KMS-11 (cell line): ENCODE data around the gene SLC6A4.

Experiments used
- H2AFZ ChIP-seq: fragments of 200-600 bp; sonication (generic); 2 replicates; pipeline ENCODE4 v1.6.1; 2016; ENCODE audit warnings: antibody characterized with exemption, mixed run types, low read depth
- H3K27ac ChIP-seq: fragments of 200-600 bp; sonication (generic); 2 replicates; pipeline ENCODE4 v1.6.1; 2016; ENCODE audit warnings: mild to moderate bottlenecking, mixed run types
- H3K27me3 ChIP-seq: fragments of 200-600 bp; sonication (generic); 2 replicates; pipeline ENCODE4 v1.6.1; 2017; ENCODE audit warnings: mild to moderate bottlenecking, low read depth, mixed run types, moderate library complexity; ENCODE audit not compliant: insufficient read depth
- H3K36me3 ChIP-seq: fragments of 200-600 bp; sonication (generic); 2 replicates; pipeline ENCODE4 v1.6.1; 2017; ENCODE audit warnings: mild to moderate bottlenecking, mixed run types; ENCODE audit not compliant: insufficient read depth
- H3K4me1 ChIP-seq: fragments of 200-600 bp; sonication (generic); 2 replicates; pipeline ENCODE4 v1.6.1; 2016; ENCODE audit warnings: mild to moderate bottlenecking, low read depth, mixed run types; ENCODE audit not compliant: poor library complexity, severe bottlenecking
- H3K4me2 ChIP-seq: fragments of 200-600 bp; sonication (generic); 2 replicates; pipeline ENCODE4 v1.7.0; 2016; ENCODE audit warnings: mild to moderate bottlenecking, mixed run types
- H3K4me3 ChIP-seq: fragments of 200-600 bp; sonication (generic); IDR thresholded peaks from 2 replicates; pipeline ENCODE4 v1.6.1; 2017; ENCODE audit warnings: low read depth, low read length, mixed read lengths; ENCODE audit not compliant: insufficient read depth
- H3K79me2 ChIP-seq: fragments of 200-600 bp; sonication (generic); 2 replicates; pipeline ENCODE4 v1.6.1; 2016; ENCODE audit warnings: low read depth, mixed run types; ENCODE audit not compliant: insufficient read depth
- H3K9ac ChIP-seq: fragments of 200-600 bp; sonication (generic); 2 replicates; pipeline ENCODE4 v1.6.1; 2016; ENCODE audit warnings: mild to moderate bottlenecking, mixed run types
- H4K20me1 ChIP-seq: fragments of 200-600 bp; sonication (generic); 2 replicates; pipeline ENCODE4 v1.6.1; 2016; ENCODE audit warnings: mild to moderate bottlenecking, mixed run types; ENCODE audit not compliant: insufficient read depth
- TF ChIP-seq, protein P1 (sequence below): fragments of 200-600 bp; sonication (generic); conservative IDR thresholded peaks from 2 replicates; pipeline ENCODE4 v1.6.1; 2017; ENCODE audit warnings: low read depth, mild to moderate bottlenecking, antibody characterized with exemption, low read length, moderate library complexity, mixed read lengths

SLC6A4 gene

DNA sequence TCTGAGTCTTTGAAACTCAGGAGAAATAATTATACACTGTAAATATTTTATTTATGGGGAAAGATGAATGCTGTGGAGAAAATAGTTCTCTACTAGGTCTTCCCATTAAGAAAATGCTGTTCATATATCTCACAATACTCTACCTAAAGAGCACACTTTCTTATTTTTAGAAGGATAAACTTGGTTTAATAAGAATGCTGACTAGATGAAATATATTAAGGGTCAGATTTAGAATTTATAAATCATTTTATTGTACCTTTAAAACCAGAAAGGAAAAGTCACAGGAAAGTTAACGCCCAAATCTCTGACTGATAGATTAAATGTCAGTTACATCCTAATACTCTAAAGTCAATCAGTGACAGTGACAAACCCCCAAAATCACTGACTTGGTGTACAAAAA, 48.7 kb downstream of the SLC6A4 start:
- no peak overlapping the region for H3K9ac ChIP-seq
- no peak overlapping the region for H3K4me2 ChIP-seq
- H3K4me3 ChIP-seq: no peak overlapping the region
- H2AFZ ChIP-seq: no peak overlapping the region
- no peaks in the 10 kb centered on the region for H3K79me2 ChIP-seq
- H3K4me1 ChIP-seq: no peaks in the 10 kb centered on the region
- no peaks in the 10 kb centered on the region for H3K27me3 ChIP-seq
- TF ChIP-seq, protein P1, sequence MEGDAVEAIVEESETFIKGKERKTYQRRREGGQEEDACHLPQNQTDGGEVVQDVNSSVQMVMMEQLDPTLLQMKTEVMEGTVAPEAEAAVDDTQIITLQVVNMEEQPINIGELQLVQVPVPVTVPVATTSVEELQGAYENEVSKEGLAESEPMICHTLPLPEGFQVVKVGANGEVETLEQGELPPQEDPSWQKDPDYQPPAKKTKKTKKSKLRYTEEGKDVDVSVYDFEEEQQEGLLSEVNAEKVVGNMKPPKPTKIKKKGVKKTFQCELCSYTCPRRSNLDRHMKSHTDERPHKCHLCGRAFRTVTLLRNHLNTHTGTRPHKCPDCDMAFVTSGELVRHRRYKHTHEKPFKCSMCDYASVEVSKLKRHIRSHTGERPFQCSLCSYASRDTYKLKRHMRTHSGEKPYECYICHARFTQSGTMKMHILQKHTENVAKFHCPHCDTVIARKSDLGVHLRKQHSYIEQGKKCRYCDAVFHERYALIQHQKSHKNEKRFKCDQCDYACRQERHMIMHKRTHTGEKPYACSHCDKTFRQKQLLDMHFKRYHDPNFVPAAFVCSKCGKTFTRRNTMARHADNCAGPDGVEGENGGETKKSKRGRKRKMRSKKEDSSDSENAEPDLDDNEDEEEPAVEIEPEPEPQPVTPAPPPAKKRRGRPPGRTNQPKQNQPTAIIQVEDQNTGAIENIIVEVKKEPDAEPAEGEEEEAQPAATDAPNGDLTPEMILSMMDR: no peak
- no peaks in the 10 kb centered on the region; the same call in 1 of the 2 replicates for H3K36me3 ChIP-seq
- no peaks in the 10 kb centered on the region for H4K20me1 ChIP-seq
- H3K27ac ChIP-seq: no peak overlapping the region

DNA sequence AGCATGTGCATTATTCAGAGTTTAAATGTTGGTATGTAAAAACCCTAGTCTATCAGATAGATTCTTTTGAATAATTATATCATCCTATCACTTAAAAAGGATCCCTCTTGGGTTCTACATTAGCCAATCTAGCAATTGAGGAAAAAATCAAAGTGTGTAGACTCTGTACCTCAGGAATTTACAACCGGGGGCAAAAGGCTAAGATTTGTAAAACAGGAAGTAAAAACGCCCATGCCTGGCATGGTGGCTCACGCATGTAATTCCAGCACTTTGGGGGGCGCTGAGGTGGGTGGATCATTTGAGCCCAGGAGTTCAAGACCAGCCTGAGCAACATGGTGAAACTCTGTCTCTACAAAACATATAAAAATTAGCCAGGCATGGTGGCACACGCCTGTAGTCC, 58.6 kb downstream of the SLC6A4 start:
- TF ChIP-seq, protein P1: no peak
- no peaks in the 10 kb centered on the region for H4K20me1 ChIP-seq
- no peak overlapping the region for H3K4me2 ChIP-seq
- peaks cover 50% of the 10 kb centered on the region for H3K4me1 ChIP-seq
- no peak overlapping the region for H3K4me3 ChIP-seq
- peaks cover 4% of the 10 kb centered on the region; the same call in 1 of the 2 replicates for H3K36me3 ChIP-seq
- H2AFZ ChIP-seq: no peak overlapping the region
- H3K79me2 ChIP-seq: peaks cover 9% of the 10 kb centered on the region; the same call in 1 of the 2 replicates
- no peak overlapping the region for H3K9ac ChIP-seq
- no peaks in the 10 kb centered on the region for H3K27me3 ChIP-seq
- no peak overlapping the region for H3K27ac ChIP-seq

DNA sequence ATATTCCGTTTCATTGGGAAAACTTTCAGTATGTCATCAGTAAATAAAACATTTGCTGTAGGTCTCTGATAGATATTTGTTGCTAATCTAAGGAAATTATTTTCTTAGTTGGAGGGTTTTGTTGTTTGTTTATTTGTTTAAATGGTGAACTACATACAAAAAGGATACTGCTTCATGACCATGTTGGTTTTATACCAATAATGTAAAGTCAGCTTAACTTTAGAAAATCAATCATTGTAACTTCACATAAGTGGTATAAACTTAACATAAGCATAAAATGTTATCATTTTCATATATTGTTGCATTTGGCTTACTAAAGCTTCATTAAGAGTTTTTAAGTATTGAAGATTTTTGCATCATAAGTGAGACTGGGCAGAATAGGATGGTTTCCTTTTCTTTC, 60.9 kb downstream of the SLC6A4 start:
- Histone ChIP-seq H2AFZ (no peak overlapping the region), H3K4me1 (peaks cover 73% of the 10 kb centered on the region), H3K27ac (no peak overlapping the region), H3K4me2 (peak overlapping the region; percentile 96), H3K9ac (no peak overlapping the region), H3K36me3 (peaks cover 4% of the 10 kb centered on the region; the same call in 1 of the 2 replicates), H3K4me3 (no peak overlapping the region), H3K79me2 (peaks cover 9% of the 10 kb centered on the region; the same call in 1 of the 2 replicates), H4K20me1 (no peaks in the 10 kb centered on the region), H3K27me3 (no peaks in the 10 kb centered on the region)
- TF ChIP-seq, protein P1: no peak

DNA sequence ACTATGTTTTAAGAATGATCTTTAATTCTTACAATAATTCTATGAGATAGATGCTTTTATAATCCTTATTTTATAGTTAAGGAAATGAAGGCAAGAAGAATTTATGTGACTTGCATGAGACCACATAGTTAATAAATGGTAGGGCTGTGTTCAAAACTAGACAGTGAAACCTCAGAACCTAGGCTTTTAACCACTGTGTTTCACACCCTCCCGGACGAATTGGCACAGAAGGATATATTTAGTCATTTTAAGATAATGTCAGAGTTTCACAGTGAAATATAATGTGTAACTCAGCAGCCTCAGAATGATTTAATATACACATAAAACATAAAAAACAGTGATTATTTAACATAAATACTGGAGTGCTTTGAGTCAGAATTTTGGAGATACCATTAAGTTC, 61.8 kb downstream of the SLC6A4 start:
- no peak overlapping the region for H2AFZ ChIP-seq
- no peak overlapping the region for H3K4me3 ChIP-seq
- peaks cover 9% of the 10 kb centered on the region; the same call in 1 of the 2 replicates for H3K79me2 ChIP-seq
- no peaks in the 10 kb centered on the region for H4K20me1 ChIP-seq
- H3K36me3 ChIP-seq: peaks cover 4% of the 10 kb centered on the region; the same call in 1 of the 2 replicates
- H3K4me2 ChIP-seq: peak overlapping the region; percentile 96
- H3K27me3 ChIP-seq: no peaks in the 10 kb centered on the region
- peak overlapping the region; percentile 33; the same call in 1 of the 2 replicates for H3K27ac ChIP-seq
- TF ChIP-seq, protein P1: no peak
- peak overlapping the region; percentile 6; the same call in 1 of the 2 replicates for H3K9ac ChIP-seq
- peaks cover 82% of the 10 kb centered on the region for H3K4me1 ChIP-seq
